Measurements from ENCODE around the gene PPP2R5C. TPM values are rescaled to one million over a fixed set of nuclear protein-coding genes. Genes with fewer than 3 reads are reported as not detected.

Gene PPP2R5C
- total RNA-seq, 6 donors from 2014 or later: 105 to 208 (median 133) TPM

GRCh38 chr14:101926620-101927019 is 165.1 kb downstream of the PPP2R5C start:
- Histone ChIP-seq H3K27ac (peak overlapping the region in 1 of 4 donors; percentile 38), H3K27me3 (no peaks in the 10 kb centered on the region), H3K9me3 (no peaks in the 10 kb centered on the region), H3K4me3 (no peak overlapping the region), H3K4me1 (peaks cover 0 to 4% (median 0%) of the 10 kb centered on the region in 4 donors), H3K36me3 (peaks cover 0 to 35% (median 20%) of the 10 kb centered on the region in 4 donors)
- WGBS, 2 donors: 81 to 82% methylated on average over 5 of the region's 5 CpGs
- TF ChIP-seq CTCF (IDR thresholded peaks at IDR 0.05): no peak
- no peak for TF ChIP-seq EP300 (IDR thresholded peaks at IDR 0.05)
- TF ChIP-seq POLR2A (IDR thresholded peaks at IDR 0.05): no peak
- TF ChIP-seq POLR2AphosphoS5 (IDR thresholded peaks at IDR 0.05): no peak
- DNase-seq: no peak
- no peak for ATAC-seq (ENCODE audit: low FRiP score in 2 of 2)

- peaks cover 0 to 26% (median 14%) of the 10 kb centered on the region in 4 donors for H3K36me3 ChIP-seq
- DNase-seq (peak; percentile 71 to 89), ATAC-seq (ENCODE audit: low FRiP score in 2 of 2) (peak; percentile 87 to 99)
- TF ChIP-seq POLR2A (IDR thresholded peaks at IDR 0.05) (peak in 1 of 4 donors; percentile 25), POLR2AphosphoS5 (IDR thresholded peaks at IDR 0.05) (peak; percentile 48 to 67), CTCF (IDR thresholded peaks at IDR 0.05) (no peak), EP300 (IDR thresholded peaks at IDR 0.05) (peak in 2 of 4 donors; percentile 59 to 74)
- no peaks in the 10 kb centered on the region for H3K9me3 ChIP-seq
- H3K4me3 ChIP-seq: no peak overlapping the region
- no peaks in the 10 kb centered on the region for H3K27me3 ChIP-seq
- WGBS, 2 donors: 71 to 76% methylated on average over 10 of the region's 10 CpGs
- H3K4me1 ChIP-seq: peaks cover 0 to 4% (median 0%) of the 10 kb centered on the region in 4 donors
- H3K27ac ChIP-seq: peak overlapping the region; percentile 16 to 38 (median 26)
Observed at GRCh38 chr14:101927859-101928258, 166.3 kb downstream of the PPP2R5C start.

GRCh38 chr14:101928415-101928841 is 166.9 kb downstream of the PPP2R5C start:
- H3K27ac ChIP-seq: peak overlapping the region; percentile 13 to 38 (median 24)
- peaks cover 0 to 21% (median 13%) of the 10 kb centered on the region in 4 donors for H3K36me3 ChIP-seq
- DNase-seq (peak in 1 of 2 donors; percentile 84), ATAC-seq (ENCODE audit: low FRiP score in 2 of 2) (peak; percentile 28 to 49)
- peaks cover 0 to 4% (median 0%) of the 10 kb centered on the region in 4 donors for H3K4me1 ChIP-seq
- WGBS, 2 donors: 93 to 95% methylated on average over 23 to 24 of the region's 24 CpGs
- no peak overlapping the region for H3K4me3 ChIP-seq
- H3K27me3 ChIP-seq: no peaks in the 10 kb centered on the region
- H3K9me3 ChIP-seq: no peaks in the 10 kb centered on the region
- TF ChIP-seq POLR2AphosphoS5 (IDR thresholded peaks at IDR 0.05) (no peak), POLR2A (IDR thresholded peaks at IDR 0.05) (no peak), CTCF (IDR thresholded peaks at IDR 0.05) (no peak), EP300 (IDR thresholded peaks at IDR 0.05) (no peak)

DNA sequence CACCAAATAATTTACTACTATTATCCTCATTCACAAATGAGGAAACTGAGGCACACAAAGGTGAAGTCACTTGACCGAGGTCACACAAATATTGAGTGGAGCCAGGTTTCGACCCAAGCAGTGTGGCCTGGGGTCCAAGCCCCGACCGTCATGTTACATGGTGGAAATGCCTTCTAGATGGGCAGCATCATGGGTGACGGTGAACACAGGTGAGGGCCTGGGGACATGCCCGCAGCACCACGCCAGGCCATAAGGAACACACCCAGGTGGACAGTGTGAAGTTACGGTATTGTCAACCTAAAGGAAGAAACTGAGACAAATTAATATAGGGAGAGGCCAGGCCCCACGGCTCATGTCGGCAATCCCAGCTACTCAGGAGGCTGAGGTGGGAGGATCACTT is 167.6 kb downstream of the PPP2R5C start:
- no peak overlapping the region for H3K4me3 ChIP-seq
- H3K9me3 ChIP-seq: no peaks in the 10 kb centered on the region
- peak overlapping the region in 1 of 4 donors; percentile 18 for H3K27ac ChIP-seq
- TF ChIP-seq EP300 (IDR thresholded peaks at IDR 0.05) (no peak), POLR2A (IDR thresholded peaks at IDR 0.05) (no peak), POLR2AphosphoS5 (IDR thresholded peaks at IDR 0.05) (no peak), CTCF (IDR thresholded peaks at IDR 0.05) (no peak)
- DNase-seq: no peak
- WGBS, 2 donors: 97 to 98% methylated on average over 10 of the region's 10 CpGs
- peaks cover 0 to 4% (median 0%) of the 10 kb centered on the region in 4 donors for H3K4me1 ChIP-seq
- peaks cover 0 to 21% (median 13%) of the 10 kb centered on the region in 4 donors for H3K36me3 ChIP-seq
- H3K27me3 ChIP-seq: no peaks in the 10 kb centered on the region
- no peak for ATAC-seq (ENCODE audit: low FRiP score in 2 of 2)

- no peaks in the 10 kb centered on the region for H3K27me3 ChIP-seq
- no peak overlapping the region for H3K27ac ChIP-seq
- TF ChIP-seq POLR2AphosphoS5 (IDR thresholded peaks at IDR 0.05): no peak
- no peak for TF ChIP-seq EP300 (IDR thresholded peaks at IDR 0.05)
- no peak for TF ChIP-seq POLR2A (IDR thresholded peaks at IDR 0.05)
- no peak for TF ChIP-seq CTCF (IDR thresholded peaks at IDR 0.05)
- peaks cover 0 to 15% (median 10%) of the 10 kb centered on the region in 4 donors for H3K36me3 ChIP-seq
- WGBS, 2 donors: 92 to 95% methylated on average over 9 of the region's 9 CpGs
- no peak for DNase-seq
- no peak overlapping the region for H3K4me3 ChIP-seq
- no peaks in the 10 kb centered on the region for H3K9me3 ChIP-seq
- no peak for ATAC-seq (ENCODE audit: low FRiP score in 2 of 2)
- H3K4me1 ChIP-seq: peaks cover 0 to 4% (median 0%) of the 10 kb centered on the region in 4 donors
Observed at GRCh38 chr14:101929946-101930345, 168.4 kb downstream of the PPP2R5C start.

All from upper lobe of left lung (tissue), 6 donors.